ENCODE data around the gene HCFC1.

GRCh38 chrX:154014429-154015380 lies 43.1 kb upstream of the HCFC1 start:
- TF ChIP-seq HDAC6 (IDR thresholded peaks at IDR 0.05; ENCODE audit: low read depth, low read length) (no peak), CTCF (IDR thresholded peaks at IDR 0.05; ENCODE audit: control extremely low read depth in 1 of 3, insufficient read depth in 1 of 3, low read depth in 1 of 3, low read length in 3 of 3) (no peak), EZH2 (IDR thresholded peaks at IDR 0.05; ENCODE audit: low read depth, low read length, severe bottlenecking) (no peak)
